WTC11 (cell line): ENCODE results near the gene CNOT6L. TPM values are rescaled to one million over a fixed set of nuclear protein-coding genes. Genes with fewer than 3 reads are reported as not detected.

Source experiments
- ATAC-seq: fragments of 200-7000 bp; cut with Tn5 transposase; 2 replicates; pipeline ENCODE4 v1.10.0; 2021; ENCODE audit warnings: mild to moderate bottlenecking, moderate library complexity
- CTCF ChIA-PET: fragments of 300-600 bp; sonication (Branson Sonifier 250); formaldehyde crosslinking; loops from one replicate; lab custom pipeline; 2021; ENCODE audit warnings: antibody characterized with exemption; lab: Charles Lee
- POLR2A ChIA-PET: fragments of 350-600 bp; sonication (Branson Sonifier 250); formaldehyde crosslinking; loops from one replicate; lab custom pipeline; 2021; ENCODE audit warnings: antibody characterized with exemption; lab: Charles Lee
- DNase-seq: peaks from one replicate; pipeline ENCODE4 v3.0.0; 2021; ENCODE audit warnings: low spot score
- H3K27ac Mint-ChIP-seq: 2 replicates; pipeline ENCODE4 v1.8.0; 2021; ENCODE audit warnings: mixed read lengths
- H3K27me3 Mint-ChIP-seq: 2 replicates; pipeline ENCODE4 v1.8.0; 2021; ENCODE audit warnings: low read depth, mild to moderate bottlenecking, moderate library complexity, mixed read lengths
- H3K36me3 Mint-ChIP-seq: 2 replicates; pipeline ENCODE4 v1.8.0; 2021; ENCODE audit warnings: mixed read lengths
- H3K4me1 Mint-ChIP-seq: 2 replicates; pipeline ENCODE4 v1.8.0; 2022; ENCODE audit warnings: mixed read lengths
- H3K4me3 Mint-ChIP-seq: 2 replicates; pipeline ENCODE4 v1.8.0; 2021; ENCODE audit warnings: mild to moderate bottlenecking, moderate library complexity, mixed read lengths
- H3K9me3 Mint-ChIP-seq: 2 replicates; pipeline ENCODE4 v1.8.0; 2021; ENCODE audit warnings: mixed read lengths
- ATF1 ChIP-seq: sonication (generic); formaldehyde crosslinking; IDR thresholded peaks from 2 replicates; pipeline ENCODE4 v1.8.1; 2023; ENCODE audit warnings: mild to moderate bottlenecking, moderate library complexity, missing genetic modification reagents
- ATF3 ChIP-seq: sonication (generic); formaldehyde crosslinking; conservative IDR thresholded peaks from 2 replicates; pipeline ENCODE4 v1.8.1; 2022; ENCODE audit warnings: mild to moderate bottlenecking, missing genetic modification reagents
- CREB1 ChIP-seq: sonication (generic); formaldehyde crosslinking; IDR thresholded peaks from 2 replicates; pipeline ENCODE4 v1.8.0; 2023; ENCODE audit warnings: mild to moderate bottlenecking, missing genetic modification reagents
- EMX1 ChIP-seq: fragments of 250-450 bp; sonication (Bioruptor Pico); IDR thresholded peaks from 2 replicates; pipeline ENCODE4 v1.8.0; 2021; ENCODE audit warnings: mild to moderate bottlenecking
- IRF1 ChIP-seq: sonication (generic); formaldehyde crosslinking; IDR thresholded peaks from 2 replicates; pipeline ENCODE4 v1.8.0; 2023; ENCODE audit warnings: missing genetic modification reagents
- MYBL2 ChIP-seq: sonication (generic); formaldehyde crosslinking; IDR thresholded peaks from 2 replicates; pipeline ENCODE4 v1.8.1; 2023; ENCODE audit warnings: mild to moderate bottlenecking, moderate library complexity, missing genetic modification reagents
- NR3C1 ChIP-seq: sonication (generic); formaldehyde crosslinking; conservative IDR thresholded peaks from 2 replicates; pipeline ENCODE4 v1.8.1; 2023; ENCODE audit warnings: low read depth, mild to moderate bottlenecking, missing genetic modification reagents
- OVOL2 ChIP-seq: fragments of 250-450 bp; sonication (Bioruptor Pico); IDR thresholded peaks from 2 replicates; pipeline ENCODE4 v1.9.0; 2021; ENCODE audit warnings: mild to moderate bottlenecking, borderline replicate concordance
- SMAD4 ChIP-seq: sonication (generic); formaldehyde crosslinking; IDR thresholded peaks from 2 replicates; pipeline ENCODE4 v1.8.0; 2022; ENCODE audit warnings: mild to moderate bottlenecking, missing genetic modification reagents
- SOX15 ChIP-seq: fragments of 250-450 bp; sonication (Bioruptor Pico); IDR thresholded peaks from 2 replicates; pipeline ENCODE4 v1.9.0; 2021; ENCODE audit warnings: mild to moderate bottlenecking
- STAT6 ChIP-seq: sonication (generic); formaldehyde crosslinking; conservative IDR thresholded peaks from 2 replicates; pipeline ENCODE4 v1.8.1; 2023; ENCODE audit warnings: mild to moderate bottlenecking, low read depth, missing genetic modification reagents, moderate library complexity
- TEAD1 ChIP-seq: sonication (generic); formaldehyde crosslinking; IDR thresholded peaks from 2 replicates; pipeline ENCODE4 v1.8.0; 2022; ENCODE audit warnings: mild to moderate bottlenecking, missing genetic modification reagents
- ZBTB21 ChIP-seq: sonication (generic); formaldehyde crosslinking; IDR thresholded peaks from 2 replicates; pipeline ENCODE4 v1.8.1; 2023; ENCODE audit warnings: mild to moderate bottlenecking, missing genetic modification reagents, borderline replicate concordance
- ZNF317 ChIP-seq: sonication (generic); formaldehyde crosslinking; IDR thresholded peaks from 2 replicates; pipeline ENCODE4 v1.8.1; 2023; ENCODE audit warnings: low read depth, mild to moderate bottlenecking, moderate library complexity, missing genetic modification reagents, borderline replicate concordance
- ZNF532 ChIP-seq: fragments of 250-450 bp; sonication (Bioruptor Pico); IDR thresholded peaks from 2 replicates; pipeline ENCODE4 v1.9.0; 2021; ENCODE audit warnings: mild to moderate bottlenecking, borderline replicate concordance
- total RNA-seq: library from RNA; stranded (reverse); gene quantifications from 3 replicates; pipeline ENCODE4 v1.2.3, GENCODE V29; 2021

The CNOT6L gene
- total RNA-seq, 1 experiment from 2014 or later, result 21.6 TPM

GRCh38 chr4:77740480-77740879 is 78.7 kb downstream of the CNOT6L start (continued):
- TF ChIP-seq STAT6 (CRISPR knock-in tag) (no peak), ZBTB21 (CRISPR knock-in tag) (no peak), ATF3 (CRISPR knock-in tag) (no peak), MYBL2 (CRISPR knock-in tag) (no peak), ZNF532 (CRISPR knock-in tag) (no peak), SMAD4 (CRISPR knock-in tag) (no peak)

- DNase-seq, result no peak
- CTCF ChIA-PET, result interaction anchor here (1.0 kb wide), 1 partner anchor 37 kb away, joined by 3 read pairs; no protein-coding TSS in a partner anchor
- POLR2A ChIA-PET, result no interaction called here
- TF ChIP-seq OVOL2 (no peak), ATF1 (CRISPR knock-in tag) (no peak), NR3C1 (CRISPR knock-in tag) (no peak), SOX15 (no peak), EMX1 (CRISPR knock-in tag) (no peak)
- TF ChIP-seq, all 79 proteins: peak for 0
- Mint-ChIP-seq H3K27ac (no peak overlapping the region), H3K9me3 (no peaks in the 10 kb centered on the region), H3K27me3 (no peaks in the 10 kb centered on the region), H3K4me1 (peaks cover 5% of the 10 kb centered on the region), H3K36me3 (no peaks in the 10 kb centered on the region), H3K4me3 (no peak overlapping the region)
- peak; percentile 83 for ATAC-seq
These were observed 84.2 kb downstream of the CNOT6L start for GRCh38 chr4:77734928-77735327.

- Mint-ChIP-seq H3K36me3 (no peaks in the 10 kb centered on the region), H3K27me3 (no peaks in the 10 kb centered on the region), H3K27ac (no peak overlapping the region), H3K4me1 (peaks cover 5% of the 10 kb centered on the region), H3K4me3 (no peak overlapping the region)
- POLR2A ChIA-PET, result no interaction called here
- ATAC-seq (no peak), DNase-seq (no peak)
- CTCF ChIA-PET, result no interaction called here
- TF ChIP-seq TEAD1 (no peak), IRF1 (CRISPR knock-in tag) (no peak), CREB1 (no peak), ZNF317 (CRISPR knock-in tag) (no peak), ATF3 (CRISPR knock-in tag) (no peak)
- TF ChIP-seq, all 79 proteins: peak for 0
- no peaks in the 10 kb centered on the region for H3K9me3 Mint-ChIP-seq
These were observed 87.5 kb downstream of the CNOT6L start for GRCh38 chr4:77731656-77732055.
